GM18520 (cell line): Measurements from ENCODE around the gene MCM7.

Source experiments
- ATAC-seq: cut with Tn5 transposase; IDR thresholded peaks from one replicate; pipeline ENCODE4 v1.9.1; 2021; ENCODE audit not compliant: unreplicated experiment

MCM7 gene

DNA sequence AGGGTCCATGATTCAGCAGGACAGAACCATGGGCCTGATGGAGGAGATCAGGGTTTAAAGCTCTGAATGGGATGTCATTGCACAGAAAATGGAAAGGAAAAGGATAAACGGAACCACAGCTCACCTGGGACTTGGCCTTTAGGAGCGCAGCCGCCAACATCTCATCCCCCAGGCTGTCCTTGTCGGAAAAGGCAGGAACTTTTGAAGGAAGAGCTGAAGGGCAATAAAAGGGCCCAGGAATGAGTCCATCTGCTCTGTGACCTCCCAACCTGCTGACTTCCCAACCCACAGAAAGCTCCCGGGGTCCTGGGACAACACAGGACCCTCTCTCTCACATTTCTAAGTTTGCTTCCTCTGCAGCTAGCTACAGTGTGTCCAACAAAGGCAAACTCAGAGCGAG is 25.8 kb downstream of the MCM7 start:
- no peak for ATAC-seq

DNA sequence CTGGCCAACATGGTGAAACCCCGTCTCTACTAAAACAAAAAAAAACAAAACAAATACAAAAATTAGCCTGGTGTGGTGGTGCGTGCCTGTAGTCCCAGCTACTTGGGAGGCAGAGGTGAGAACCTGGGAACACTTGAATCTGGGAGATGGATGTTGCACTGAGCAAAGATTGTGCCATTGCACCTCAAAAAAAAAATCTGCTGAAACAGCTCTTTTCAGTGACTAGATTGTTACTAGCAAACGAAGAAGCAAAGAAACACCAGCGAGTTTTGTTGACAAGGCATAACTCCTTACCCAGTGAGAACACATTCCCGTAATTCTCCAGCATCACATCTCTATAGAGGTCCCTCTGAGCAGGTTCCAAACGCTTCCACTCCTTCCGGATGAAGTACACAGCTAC is 26.4 kb downstream of the MCM7 start:
- no peak for ATAC-seq

DNA sequence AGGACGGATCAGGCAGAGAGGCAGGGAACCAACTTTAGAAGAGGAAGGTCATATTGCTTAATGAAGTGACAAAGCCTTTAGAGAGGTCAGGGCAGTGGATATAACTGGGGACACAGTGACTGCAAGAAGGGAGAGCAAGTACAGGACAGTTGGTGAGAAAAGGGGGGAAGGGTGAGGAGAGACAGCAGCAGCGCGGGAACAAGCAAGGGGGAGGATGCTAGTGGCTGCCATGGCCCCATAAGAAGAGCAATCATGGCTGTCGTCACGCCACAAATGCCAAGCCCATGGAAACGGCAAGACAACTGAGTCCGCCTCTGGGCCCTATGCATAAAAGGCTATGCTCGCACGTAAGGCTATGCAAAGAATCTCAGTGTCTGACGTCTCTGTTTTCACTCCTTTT is 28.7 kb downstream of the MCM7 start:
- no peak for ATAC-seq

DNA sequence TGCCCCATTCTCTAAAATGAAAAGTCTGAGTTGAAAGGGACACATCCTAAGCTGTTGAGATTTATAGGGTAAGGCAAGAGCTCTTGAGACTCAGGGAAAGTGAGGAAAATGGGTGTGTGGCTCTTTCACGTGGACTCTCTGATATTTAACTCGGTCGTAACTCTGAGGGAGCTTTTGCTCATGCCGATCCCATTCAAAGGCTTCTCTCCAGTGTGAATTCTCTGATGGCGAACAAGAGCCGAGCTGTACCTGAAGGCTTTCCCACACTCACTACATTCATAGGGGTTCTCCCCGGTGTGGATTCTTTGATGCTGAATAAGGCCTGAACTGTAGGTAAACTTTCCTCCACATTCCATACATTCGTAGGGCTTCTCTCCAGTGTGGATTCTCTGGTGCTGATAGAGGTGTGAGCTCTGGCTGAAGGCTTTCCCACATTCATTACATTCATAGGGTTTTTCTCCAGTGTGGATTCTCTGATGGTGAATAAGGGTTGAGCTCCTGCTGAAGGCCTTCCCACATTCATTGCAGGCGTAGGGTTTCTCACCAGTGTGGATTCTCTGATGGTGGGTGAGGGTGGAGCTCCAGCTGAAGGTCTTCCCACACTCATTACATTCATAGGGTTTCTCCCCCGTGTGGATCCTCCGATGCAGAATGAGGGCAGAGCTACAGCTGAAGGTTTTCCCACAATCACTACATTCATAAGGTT is 30.0 kb downstream of the MCM7 start:
- no peak for ATAC-seq

DNA sequence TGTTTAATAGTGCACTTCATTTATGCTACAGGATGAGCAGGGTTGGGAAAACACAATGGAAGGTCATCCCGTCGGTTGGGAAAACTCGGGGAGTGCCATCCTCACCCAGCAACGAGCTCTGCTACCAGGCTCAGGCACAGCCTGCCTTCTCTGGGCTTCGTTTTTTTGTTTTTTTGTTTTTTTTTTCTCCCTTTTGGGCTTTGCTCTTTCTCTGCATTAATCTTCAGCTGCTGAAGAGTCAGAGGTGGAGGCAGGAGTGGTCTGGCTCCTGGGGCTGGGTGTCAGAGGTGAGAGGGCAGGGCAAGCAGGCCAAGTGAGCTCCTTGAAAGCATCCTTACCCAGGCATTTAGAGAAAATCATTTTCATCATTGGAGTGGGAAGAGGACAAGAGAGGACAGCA is 31.2 kb downstream of the MCM7 start:
- ATAC-seq: no peak

DNA sequence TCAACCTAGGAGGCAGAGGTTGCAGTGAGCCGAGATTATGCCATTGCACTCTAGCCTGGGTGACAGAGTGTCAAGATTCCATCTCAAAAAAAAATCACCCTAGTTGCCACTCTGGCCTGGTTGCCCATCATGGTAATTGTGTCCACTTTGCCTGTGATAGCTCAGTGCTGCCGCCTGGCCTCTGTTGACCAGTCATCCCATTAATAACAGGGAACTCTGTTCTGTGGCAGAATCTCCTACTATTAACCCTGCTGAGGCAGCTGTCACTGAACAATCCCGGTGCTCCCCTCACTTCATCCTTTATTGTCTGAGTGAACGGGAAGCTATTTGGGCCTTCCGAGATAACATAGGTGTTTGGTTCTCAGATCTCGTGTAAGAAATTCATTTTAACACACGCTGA is 34.2 kb downstream of the MCM7 start:
- ATAC-seq: no peak

DNA sequence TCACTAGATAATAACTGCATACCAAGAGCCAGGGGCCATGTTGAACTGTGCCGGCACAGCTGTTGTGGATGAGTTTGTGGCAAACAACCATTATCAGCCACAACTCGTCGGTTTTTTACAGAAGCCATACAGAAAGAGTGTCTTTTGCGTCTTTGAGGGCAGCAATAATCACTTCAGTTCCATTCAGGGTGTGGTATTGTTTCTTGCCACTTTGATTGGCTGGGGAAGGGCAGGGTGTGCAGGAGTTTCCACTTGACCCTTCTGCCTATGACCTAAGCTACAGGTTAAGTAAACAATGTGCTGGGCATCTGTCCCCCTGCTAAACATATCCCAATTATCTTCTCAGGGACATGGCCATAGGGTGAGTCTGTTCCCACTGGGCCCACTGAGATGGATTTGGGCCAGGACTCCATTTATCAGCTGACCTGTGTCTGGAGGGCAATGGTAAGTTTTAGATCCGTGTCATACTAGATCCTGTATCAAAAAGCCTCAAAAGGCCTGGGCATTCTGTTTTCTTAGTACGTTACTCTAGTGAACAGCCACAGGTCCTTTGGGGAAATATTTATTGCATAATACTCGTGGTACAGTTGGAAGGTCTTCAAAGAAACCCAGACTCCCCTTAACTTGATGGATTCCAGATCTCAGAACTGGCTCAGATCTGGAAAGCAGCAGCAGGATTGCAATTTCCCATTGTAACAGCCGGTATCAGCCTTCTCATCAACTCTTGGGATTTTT is 35.6 kb downstream of the MCM7 start:
- ATAC-seq: no peak

DNA sequence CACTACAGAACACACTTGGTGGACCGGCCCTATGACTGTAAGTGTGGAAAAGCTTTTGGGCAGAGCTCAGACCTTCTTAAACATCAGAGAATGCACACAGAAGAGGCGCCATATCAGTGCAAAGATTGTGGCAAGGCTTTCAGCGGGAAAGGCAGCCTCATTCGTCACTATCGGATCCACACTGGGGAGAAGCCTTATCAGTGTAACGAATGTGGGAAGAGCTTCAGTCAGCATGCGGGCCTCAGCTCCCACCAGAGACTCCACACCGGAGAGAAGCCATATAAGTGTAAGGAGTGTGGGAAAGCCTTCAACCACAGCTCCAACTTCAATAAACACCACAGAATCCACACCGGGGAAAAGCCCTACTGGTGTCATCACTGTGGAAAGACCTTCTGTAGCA is 37.0 kb downstream of the MCM7 start:
- no peak for ATAC-seq

DNA sequence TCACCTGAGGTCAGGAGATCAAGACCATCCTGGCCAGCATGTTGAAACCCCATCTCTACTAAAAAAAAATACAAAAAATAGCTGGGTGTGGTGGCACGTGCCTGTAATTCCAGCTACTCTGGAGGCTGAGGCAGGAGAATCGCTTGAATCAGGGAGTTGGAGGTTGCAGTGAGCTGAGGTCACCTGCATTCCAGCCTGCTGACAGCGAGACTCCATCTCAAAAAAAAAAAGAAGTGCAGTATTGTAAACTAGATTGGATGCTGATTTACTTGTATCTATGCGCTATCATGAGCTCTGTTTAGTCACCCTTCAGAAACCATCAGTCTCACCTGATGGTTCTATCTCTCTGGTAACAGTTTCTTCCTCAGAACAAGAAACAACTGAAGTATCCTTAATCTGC is 37.8 kb downstream of the MCM7 start:
- ATAC-seq: no peak

DNA sequence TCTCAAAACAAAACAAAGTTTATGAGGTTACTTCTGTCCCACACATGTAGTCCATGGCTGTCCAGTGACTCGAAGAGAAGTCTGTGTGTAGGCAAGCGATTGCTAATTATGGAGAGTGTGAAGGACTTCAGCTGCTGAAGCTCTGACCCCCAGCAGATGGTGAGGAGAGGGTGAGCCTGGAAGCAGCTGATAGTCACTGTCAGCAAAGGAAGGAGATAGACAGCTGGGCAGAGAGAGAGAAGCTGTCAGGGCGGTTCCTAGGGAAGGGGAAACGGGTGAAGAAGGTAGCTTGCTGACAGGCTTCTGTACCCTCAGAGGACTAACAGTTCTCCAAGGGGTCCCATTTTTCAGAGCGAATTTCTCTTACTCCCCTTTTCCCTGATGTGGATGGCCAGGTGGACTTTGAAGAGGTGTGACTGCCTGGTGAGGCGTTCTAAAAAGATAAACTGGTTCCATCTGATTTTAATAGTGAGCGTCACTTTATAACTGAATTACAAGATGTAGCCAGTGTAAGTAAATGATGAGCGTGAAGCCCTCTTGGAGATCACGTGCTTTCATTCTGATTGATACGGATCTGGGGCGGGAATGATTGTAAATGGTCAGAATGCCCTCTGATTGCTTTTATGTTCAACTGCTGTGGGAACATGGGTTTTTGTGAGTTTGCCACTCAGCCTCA is 39.5 kb downstream of the MCM7 start:
- ATAC-seq: no peak

DNA sequence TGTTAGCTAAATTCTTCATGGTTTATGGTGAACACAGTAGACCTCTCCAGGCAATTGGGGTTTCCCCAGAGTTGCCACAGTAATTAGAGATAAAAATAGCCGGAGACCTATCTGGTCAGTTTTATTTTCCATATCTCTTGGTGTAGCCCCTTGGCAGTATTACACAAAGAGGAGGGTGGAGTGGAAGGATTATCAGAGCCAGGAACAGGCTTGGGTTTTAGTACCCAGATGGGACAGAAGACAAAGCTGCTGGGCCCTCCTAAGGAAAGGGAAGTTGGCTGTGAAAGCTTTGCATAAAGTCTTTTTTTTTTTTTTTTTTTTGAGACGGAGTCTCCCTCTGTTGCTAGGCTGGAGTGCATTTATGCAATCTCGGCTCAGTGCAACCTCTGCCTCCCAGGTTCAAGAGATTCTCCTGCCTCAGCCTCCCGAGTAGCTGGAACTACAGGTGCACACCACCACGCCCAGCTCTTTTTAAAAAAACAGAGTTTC is 41.9 kb downstream of the MCM7 start:
- no peak for ATAC-seq

DNA sequence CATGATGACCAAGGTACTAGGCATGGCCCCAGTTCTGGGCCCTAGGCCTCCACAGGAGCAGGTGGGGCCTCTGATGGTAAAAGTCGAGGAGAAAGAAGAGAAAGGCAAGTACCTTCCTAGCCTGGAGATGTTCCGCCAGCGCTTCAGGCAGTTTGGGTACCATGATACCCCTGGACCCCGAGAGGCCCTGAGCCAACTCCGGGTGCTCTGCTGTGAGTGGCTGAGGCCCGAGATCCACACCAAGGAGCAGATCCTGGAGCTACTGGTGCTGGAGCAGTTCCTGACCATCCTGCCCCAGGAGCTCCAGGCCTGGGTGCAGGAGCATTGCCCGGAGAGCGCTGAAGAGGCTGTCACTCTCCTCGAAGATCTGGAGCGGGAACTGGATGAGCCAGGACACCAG is 44.2 kb downstream of the MCM7 start:
- no peak for ATAC-seq

DNA sequence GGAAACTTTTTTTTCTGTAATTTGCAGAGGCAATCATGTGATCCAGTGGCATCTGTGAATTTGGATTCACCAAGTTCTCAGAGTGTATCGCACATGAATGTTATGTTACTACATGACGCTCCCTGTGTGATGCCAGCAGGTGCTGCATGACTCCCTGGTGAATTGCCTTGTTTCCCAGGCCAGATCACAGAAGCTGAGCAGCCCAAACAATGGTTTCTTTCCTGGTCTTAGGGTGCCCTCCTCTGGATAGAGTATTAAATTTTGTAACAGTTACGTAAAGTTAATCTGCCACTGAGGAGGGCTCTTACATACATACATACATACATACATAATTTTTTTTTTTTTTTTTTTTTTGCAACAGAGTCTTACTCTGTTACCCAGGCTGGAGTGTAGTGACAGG is 48.0 kb downstream of the MCM7 start:
- ATAC-seq: no peak

DNA sequence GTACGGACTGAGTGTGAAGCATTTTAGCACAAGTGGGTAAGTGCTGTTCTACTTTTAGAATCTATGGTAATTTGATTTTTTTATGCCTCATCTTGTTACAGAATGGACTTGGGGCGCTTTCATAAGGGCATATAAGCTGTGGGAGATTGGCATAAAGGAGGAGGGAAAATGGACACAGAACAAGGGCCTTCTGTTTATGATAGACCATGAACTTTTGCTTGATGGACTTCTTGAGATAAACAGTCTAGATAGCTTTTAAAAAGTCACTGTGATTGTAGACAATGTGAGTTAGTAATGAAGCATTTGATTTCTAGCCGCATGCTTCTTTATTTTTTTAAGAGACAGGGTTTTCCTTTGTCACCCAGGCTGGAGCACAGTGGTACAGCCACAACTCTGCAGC is 49.6 kb downstream of the MCM7 start:
- no peak for ATAC-seq

DNA sequence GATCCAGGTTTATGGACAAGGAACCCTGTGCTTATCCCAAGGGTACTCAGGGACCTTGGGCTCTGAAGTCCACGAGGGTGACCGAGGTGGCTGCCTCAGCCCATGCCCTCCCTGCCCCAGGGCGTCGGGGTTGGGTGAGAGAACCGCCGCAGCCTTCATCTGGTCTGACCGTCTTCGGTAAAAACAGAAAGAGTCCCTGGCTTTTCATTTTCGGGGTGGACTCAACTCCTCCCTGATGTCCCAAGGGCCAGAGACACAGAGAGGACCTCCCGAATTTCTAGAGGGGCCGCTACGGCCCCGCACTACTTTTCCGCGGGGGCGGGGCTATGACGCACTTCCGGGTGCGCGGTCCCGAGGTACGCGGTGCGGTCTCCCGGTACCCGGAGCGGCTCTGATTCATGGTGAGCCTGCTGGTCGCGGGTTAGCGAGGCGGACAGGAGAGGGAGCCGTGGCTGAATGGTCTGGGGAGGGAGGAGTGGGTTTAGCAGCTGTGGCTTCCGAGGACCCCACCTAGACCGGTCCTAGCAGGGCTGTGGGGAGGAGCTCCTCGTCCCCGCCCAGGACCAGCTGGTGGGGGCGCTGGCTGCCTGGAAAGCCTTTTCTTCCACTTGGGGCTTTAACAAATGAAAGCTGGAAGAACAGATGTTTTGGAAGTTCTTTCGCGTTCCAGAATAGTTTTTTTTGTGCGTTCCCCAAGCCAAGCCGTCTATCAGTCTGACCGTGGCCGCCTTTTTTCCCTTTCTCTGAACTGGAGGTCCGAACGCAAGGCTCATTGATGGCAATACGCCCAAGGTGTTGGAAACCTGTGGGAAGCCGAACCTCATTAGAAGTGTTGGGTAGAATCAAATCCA is 51.5 kb downstream of the MCM7 start, which contains the start of gene ZSCAN21:
Gene ZSCAN21 (plus strand): TSS at position 334 of the 851 bp plus-strand sequence. CDS start 7,233 bp downstream, outside the sequence.
- ATAC-seq: peak; percentile 80

DNA sequence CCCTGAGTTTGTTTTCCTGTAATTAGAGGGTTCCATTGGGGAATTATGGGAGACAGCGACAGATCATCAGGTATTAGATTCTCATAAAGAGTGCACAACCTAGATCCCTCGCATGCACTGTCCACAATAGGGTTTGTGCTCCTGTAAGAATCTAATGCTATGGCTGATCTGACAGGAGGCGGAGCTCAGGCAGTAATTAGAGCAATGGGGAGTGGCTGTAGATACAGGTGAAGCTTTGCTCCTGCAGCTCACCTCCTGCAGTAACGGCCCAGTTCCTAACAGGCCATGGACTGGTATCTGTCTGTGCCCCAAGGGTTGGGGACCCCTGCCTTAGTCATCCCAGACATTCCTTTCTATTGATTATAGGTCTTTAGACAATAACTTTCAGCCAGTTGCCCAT is 52.5 kb downstream of the MCM7 start:
- no peak for ATAC-seq

DNA sequence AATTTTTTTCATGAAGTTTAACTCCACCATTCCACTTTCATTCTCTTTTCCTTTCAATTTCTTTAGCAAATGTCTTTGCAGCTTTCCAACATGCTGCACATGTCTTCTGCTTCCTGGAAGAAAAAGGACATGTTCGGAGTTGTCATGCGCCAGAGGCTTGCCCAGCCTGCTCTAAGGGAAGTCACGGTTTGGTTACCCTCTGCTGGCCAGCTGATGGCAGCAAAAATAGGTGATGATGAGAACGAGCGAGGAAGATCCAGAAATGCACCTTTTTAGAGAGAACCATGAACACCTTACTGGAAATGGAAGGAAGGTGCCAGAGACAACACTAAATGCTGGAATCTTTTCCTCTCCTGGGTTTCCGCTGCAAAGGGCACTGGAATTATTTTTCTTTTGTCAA is 56.5 kb downstream of the MCM7 start:
- ATAC-seq: no peak
